Astrocyte (in vitro differentiated cells and primary cell): Measurements from ENCODE around the gene OR1L8.

ENCODE experiments used
- CTCF ChIP-seq: IDR thresholded peaks from 2 replicates; pipeline ENCODE4 v1.5.1; 2011; ENCODE audit warnings: low read depth, mild to moderate bottlenecking, inconsistent platforms, low read length, moderate library complexity; ENCODE audit not compliant: insufficient read depth
- EZH2 ChIP-seq: IDR thresholded peaks from 2 replicates; pipeline ENCODE4 v1.6.1; 2012; ENCODE audit warnings: mild to moderate bottlenecking, low read length, inconsistent platforms; ENCODE audit not compliant: insufficient read depth

GRCh38 chr9:122538757-122539156, 44.4 kb downstream of the OR1L8 start:
- TF ChIP-seq CTCF (no peak), EZH2 (no peak)
